GM18861 (cell line): ENCODE measurements around the gene S100A13.
A peak's percentile ranks its signal among the peaks of the same experiment; 100 is the strongest.
"Not testable (repeated sequence)": the region's sequence is repeated elsewhere in the genome, so short reads cannot be mapped to it uniquely, and the experiment has no call there.

Source experiments
- ATAC-seq: cut with Tn5 transposase; IDR thresholded peaks from one replicate; pipeline ENCODE4 v1.9.1; 2021; ENCODE audit not compliant: unreplicated experiment

S100A13 gene

DNA sequence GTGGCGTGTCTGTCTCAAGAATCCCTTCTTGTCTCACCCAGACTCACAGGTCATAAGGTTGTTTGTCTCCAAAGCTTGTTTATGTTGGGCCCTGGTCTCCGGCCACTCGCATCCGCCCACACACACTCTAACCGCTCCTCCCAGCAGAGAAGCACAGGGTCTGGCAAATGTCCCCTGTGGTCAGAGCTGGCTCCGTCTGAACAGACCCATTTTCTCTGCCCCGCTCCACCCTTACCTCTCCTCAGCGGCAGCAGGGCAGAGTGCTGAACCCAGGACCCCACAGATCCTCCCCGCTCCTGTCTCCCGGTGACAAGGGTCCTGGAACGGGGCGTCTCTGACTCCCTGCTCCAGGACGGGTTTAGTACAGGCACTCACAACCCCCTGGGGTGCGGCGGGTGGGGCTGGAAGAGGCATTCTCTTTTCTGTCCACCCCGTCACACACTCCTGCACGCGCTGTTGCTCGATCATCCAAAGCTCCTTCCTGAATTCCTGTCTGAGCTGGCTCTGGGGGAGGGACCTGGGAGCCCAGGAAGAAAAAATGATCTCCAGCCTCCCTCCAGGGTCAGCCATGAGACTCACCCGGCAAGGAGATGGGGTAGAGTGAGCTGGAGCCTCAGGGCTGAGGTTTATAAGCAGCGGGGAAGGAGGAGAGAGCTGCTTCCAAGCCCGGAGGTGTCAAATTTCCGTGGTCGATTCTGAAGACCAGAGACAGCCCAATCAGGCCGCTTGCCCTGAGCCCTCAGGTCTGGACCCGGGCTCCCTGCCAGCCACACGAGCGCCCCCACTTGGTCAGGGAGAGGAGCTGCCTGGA is at the start of gene S100A13:
Gene S100A13, minus strand, starts transcription at position 602 of the 811 bp plus-strand sequence. CDS start 1,033 bp downstream, outside the sequence.
- ATAC-seq = no peak

DNA sequence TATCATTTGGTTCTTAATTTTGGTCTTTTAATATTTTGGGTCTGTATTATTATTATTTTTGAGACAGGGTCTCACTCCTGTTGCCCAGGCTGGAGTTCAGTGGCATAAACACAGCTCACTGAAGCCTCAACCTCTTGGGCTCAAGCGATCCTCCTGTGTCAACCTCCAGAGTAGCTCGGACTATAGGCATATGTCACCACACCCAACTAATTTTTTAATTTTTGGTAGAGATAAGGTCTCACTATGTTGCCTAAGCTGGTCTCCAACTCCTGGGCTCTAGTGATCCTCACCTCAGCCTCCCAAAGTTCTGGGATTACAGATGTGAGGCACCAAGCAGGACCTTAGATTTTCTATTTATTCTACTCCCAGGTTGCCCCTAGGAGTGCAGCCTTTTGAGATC is 46.2 kb upstream of the S100A13 start:
- ATAC-seq = no peak

DNA sequence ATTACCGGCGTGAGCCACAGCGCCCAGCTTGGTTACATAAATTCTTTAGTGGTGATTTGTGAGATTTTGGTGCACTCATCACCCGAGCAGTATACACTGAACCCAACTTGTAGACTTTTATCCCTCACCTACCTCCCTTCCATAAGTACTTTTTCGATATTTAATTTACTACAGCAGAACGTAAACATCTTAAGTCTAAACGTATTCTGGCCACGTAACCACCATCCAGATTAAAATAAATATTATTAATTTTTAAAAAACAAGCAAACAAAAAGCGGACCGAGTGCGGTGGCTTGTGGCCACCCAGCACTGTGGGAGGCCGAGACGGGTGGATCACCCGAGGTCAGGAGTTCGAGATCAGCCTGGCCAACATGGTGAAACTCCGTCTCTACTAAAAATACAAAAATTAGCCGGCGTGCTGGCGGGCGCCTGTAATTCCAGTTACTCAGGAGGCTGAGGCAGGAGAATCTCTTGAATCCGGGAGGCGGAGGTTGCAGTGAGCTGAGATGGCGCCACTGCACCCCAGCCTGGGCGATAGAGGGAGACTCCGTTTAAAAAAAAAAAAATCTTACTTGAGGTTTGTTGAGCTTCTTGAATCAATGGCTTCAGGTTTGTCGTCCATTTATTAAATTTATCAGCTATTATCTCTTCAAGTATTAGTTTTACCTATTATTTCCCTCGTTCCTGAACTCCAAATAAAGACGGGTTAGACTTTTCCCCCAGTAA is 44.5 kb upstream of the S100A13 start:
- peak; percentile 6 for ATAC-seq

DNA sequence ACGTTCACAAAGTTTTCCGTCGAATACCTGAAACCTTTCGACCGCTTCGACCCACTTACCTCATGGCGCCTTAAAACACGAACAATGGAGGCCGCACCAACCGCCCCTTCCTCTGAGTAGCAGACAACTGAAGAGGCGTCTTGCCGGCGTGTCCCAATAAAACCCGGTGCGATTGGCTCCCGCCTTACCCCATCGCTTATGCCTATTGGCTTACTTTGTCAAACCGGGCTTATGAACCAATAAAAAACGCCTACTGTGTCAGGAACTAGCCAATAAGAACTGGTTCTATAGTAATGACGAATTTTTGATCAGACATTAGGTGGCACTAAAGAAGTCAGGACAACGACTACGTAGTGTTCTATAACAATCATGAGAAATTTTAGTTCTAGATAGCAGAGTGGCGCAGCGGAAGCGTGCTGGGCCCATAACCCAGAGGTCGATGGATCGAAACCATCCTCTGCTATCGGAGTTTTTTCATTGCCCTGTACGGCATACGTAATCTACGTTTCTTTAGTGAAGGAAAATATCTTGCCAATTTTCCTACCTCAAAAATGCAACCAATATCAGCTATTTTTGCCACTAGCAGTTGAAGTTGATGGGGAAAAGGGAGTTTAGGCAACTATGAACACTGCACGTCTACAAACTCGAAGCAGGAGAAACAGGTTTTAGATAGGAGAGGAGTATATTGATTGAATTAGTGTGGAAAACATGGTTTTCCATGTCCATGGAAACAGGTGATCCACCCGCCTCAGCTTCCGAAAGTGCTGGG is 43.7 kb upstream of the S100A13 start, which contains the start of gene ILF2:
Gene ILF2, minus strand, starts transcription at position 135 of the 769 bp plus-strand sequence. Its CDS starts 71 bp downstream, at position 64.
- ATAC-seq = peak; percentile 96

GRCh38 chr1:153670257-153670858 is 43.1 kb upstream of the S100A13 start:
- no peak for ATAC-seq

DNA sequence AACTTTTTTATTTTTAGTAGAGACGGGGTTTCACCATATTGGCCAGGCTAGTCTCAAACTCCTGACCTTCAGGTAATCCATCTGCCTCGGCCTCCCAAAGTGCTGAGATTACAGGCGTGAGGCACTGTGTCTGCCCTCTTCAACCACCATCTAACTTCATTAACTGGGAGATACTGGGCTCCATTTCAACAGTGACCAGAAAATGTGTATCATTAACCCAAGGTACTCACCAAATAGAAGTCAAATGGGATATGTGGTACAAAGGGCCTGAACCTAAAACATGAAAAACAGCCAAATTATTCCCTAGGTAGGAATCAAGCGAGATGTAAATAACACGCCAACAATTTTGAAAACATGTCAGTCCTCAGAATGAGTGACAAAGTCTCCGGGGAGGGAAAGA is 42.3 kb upstream of the S100A13 start:
- ATAC-seq = no peak

DNA sequence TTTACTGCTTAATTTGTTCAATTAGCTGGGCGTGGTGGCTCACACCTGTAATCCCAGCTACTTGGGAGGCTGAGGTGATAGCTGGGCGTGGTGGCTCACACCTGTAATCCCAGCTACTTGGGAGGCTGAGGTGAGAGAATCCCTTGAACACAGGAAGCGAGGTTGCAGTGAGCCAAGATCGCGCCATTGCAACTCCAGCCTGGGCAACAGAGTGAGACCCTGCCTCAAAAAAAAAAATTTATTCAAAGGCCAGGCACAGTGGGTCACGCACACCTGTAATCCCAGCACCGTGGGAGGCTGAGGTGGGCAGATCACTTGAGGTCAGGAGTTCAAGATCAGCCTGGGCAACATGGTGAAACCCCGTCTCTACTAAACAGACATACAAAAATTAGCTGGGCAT is 41.4 kb upstream of the S100A13 start:
- ATAC-seq = not testable (repeated sequence)

GRCh38 chr1:153667439-153667838 is 40.1 kb upstream of the S100A13 start:
- no peak for ATAC-seq

- no peak for ATAC-seq
Measured at GRCh38 chr1:153663211-153663610, 35.9 kb upstream of the S100A13 start.

GRCh38 chr1:153662269-153662668 is 35.0 kb upstream of the S100A13 start:
- ATAC-seq = no peak

GRCh38 chr1:153661111-153661708 is 33.9 kb upstream of the S100A13 start:
- no peak for ATAC-seq

- no peak for ATAC-seq
Measured at GRCh38 chr1:153659656-153660055, 32.4 kb upstream of the S100A13 start.

DNA sequence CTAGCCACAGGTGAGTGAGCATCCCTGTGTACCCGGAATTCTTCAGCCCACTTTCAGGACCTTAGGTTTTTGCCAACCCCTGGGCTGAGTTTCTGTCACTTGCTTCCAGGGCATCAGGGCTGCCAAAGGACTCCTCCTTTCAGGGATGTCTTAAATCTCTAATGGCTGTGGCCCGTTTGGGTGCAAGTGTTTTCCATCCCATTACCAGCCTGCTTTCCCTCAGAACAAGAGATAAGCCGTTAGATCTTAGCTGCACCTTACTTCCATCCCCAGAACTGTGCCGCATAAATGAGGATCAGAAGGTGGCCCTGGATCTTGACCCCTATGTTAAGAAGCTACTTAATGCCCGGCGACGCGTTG is 31.9 kb upstream of the S100A13 start:
- ATAC-seq = no peak

- ATAC-seq = peak; percentile 82
Measured at GRCh38 chr1:153658400-153659174, 31.3 kb upstream of the S100A13 start, which contains the start of gene SNAPIN. Gene SNAPIN, plus strand, starts transcription at chr1:153658703. Its CDS starts 41 bp downstream, at chr1:153658744.

DNA sequence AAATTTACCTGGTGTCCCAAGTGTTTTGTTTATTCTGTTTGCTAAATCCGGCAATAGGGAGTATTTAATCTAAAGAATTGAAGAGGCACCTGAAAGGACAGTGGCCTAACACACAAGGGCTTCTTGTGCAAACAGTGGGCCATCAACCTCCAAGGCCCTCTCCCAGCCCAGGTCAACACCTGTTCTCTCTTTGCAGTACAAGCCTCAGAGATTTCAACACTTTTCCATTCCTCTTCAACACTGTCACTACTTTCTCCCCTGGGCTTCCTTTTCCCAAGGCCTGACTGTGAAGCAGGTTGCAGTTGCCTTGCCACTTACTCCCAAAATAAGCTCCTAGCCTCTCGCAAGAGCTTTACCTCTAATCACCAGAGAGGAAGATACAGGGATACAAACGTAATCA is 28.0 kb upstream of the S100A13 start:
- ATAC-seq = no peak

GRCh38 chr1:153652805-153653500 is 25.6 kb upstream of the S100A13 start:
- ATAC-seq = no peak

DNA sequence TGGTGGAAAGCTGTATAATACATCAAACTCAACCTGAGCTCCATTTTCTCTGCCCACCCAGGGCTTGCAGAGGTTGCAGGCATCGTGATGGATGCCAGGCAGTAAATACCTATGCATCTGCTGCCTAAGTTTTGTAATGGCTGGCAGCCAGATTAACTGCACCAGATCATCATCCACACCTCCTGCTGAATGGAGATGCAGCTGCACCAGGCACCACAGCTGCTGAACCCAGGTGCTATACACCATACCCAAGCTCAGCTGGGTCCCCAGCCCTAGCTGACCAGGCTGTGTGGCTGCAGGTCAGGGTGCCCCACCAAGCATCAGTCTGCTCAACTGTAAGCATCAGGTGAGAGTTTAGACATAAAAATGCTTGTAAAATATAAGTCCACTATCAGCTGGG is 24.5 kb upstream of the S100A13 start:
- ATAC-seq = no peak

DNA sequence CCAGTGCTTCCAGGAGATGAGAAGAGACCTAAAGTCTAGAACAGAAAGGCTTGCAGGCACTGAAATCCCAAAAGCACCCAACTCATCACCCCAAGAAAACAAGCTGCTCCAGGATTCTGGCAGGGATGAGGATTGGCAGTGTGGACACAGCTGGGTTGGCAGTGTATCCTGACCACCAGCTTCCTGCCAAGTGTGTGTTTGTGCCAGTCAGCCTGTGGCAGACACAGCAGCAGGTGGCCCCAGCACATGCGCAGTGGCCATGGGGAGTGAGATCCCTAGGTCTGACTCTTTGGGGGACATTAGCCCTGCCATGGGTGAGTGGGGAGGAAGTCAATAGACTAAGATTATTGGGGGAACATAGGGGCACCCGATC is 22.5 kb upstream of the S100A13 start:
- no peak for ATAC-seq

DNA sequence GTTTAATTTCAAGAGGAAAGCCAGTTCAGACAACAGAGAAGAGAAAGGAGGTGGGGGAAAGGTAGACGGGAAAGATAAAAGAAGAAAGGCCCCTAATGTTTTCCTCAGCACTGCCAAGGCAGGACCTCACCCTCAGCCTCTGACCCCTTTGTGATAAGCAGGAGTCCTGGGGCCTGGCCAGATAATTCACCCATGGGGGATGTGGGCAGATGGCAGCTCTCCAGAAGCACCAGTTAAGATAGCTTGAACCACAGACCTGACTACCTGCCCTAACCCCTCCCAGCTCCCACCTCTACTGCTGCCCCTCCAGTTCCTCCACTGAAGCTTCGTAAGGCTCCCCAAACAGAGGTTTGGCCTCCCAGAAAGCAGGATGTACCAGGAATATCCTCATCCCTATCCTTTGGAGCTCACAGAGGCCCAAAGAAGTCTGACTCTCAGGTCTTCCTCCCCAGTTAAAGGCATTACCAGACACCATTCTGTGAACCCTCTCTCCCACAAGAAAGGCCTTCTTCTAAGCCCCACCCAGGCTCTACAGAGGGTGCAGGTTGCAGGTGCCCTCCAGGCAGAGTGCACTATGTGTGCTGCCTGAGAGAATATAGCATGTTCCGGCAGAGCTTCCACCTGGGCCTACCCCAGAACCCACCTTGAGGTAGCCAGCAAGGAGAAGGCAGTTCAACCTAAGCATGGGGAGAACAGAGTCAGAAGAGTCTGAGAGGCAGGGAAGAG is 22.0 kb upstream of the S100A13 start:
- no peak for ATAC-seq
